Urothelium cell line (cell line): ENCODE data around the gene THRA.

Experiments used
- DNase-seq: peaks from one replicate; pipeline ENCODE4 v3.0.0; 2011; ENCODE audit warnings: low spot score, mixed read lengths
- FAIRE-seq: peaks from 2 replicates; lab custom pipeline; 2011; peaks lifted over from hg19 to GRCh38; lab: Jason Lieb, UNC

The THRA gene

DNA sequence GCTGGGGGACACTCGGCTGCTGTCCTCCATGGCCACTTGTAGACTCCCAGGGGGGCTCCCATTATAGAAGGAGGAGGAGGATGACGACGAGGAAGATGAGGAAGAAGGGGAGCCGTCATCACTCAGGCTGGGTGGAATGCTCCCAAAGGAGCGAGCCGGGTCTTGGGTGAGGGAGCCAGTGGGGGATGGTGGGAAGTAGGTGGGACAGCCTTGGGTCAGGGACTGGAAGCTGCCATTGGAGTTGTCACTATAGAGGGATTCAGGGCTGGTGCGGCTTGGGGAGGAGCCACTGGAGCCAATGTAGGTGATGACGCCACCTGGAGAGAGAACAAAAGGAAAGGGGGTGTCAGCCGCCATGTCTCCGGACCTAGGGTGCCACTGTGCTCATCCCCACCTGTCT lies 34.3 kb downstream of the THRA start:
- DNase-seq (no peak), FAIRE-seq (no peak)

DNA sequence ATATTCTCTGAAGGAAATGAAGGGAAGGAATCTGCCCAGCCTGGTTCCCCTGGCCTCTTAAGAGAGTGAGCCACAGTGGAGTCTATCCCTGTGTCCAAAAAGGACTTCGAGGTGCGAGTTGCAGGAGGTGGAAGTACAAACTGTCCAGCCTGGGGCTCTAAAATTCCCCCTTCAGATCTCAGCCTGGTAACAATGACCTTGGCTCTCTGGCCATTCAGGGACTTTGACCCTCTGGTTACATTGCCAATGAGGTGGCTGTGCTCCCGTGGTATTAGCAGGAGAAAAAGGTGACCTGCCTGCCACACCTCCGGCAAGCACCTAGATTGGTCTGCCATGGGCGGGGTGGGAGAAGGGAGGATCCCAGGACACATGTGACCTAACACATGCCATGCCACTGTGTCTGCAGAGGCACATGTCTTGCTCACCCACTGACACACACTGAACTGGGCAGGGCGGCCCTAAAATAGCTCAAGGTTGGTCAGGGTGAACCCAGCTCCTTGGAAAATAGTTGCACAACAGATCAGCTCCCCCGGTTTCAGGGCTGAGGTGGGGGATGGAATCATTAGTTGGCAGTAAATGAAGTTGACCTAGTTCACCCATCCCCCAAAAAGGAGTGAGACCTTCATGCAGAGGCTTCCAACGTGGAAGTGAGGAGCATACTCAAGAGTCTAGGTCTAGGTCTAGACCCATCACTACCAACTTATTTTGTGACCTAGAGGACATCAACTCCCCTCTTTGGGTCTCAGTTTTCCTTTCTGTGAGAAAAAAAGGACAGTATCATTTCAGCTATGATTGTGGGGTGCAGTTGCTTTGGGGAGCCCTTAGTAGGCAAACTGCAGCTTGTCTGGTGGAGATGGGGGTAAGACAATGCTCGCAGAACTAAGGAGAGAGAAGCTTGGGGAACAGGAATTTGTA lies 35.4 kb downstream of the THRA start:
- no peak for FAIRE-seq
- no peak for DNase-seq

- peak; percentile 99 for DNase-seq
- peak; percentile 86 for FAIRE-seq
These were observed 36.3 kb downstream of the THRA start for GRCh38 chr17:40098846-40099618.

GRCh38 chr17:40099619-40100418 lies 37.1 kb downstream of the THRA start:
- DNase-seq (no peak), FAIRE-seq (no peak)

DNA sequence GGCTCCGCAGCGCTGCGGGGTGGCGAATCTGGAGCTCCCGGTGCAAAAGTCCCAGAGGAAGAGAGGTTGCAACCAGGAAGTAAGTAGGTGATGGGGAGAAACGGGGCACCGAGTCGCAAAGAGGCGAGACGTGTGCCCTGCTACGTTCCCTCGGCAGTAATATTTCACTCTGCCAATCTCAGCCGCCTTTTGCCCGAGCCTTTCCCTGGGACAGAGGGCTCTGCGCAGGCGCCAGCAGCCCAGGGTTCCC lies 37.6 kb downstream of the THRA start, which contains the start of gene NR1D1:
TSS of gene NR1D1 (minus strand) at position 171 of the 250 bp plus-strand sequence. CDS start 495 bp downstream, outside the sequence.
- DNase-seq (no peak), FAIRE-seq (no peak)

GRCh38 chr17:40100669-40101366 lies 38.1 kb downstream of the THRA start:
- DNase-seq = peak; percentile 98
- peak; percentile 77 for FAIRE-seq

DNA sequence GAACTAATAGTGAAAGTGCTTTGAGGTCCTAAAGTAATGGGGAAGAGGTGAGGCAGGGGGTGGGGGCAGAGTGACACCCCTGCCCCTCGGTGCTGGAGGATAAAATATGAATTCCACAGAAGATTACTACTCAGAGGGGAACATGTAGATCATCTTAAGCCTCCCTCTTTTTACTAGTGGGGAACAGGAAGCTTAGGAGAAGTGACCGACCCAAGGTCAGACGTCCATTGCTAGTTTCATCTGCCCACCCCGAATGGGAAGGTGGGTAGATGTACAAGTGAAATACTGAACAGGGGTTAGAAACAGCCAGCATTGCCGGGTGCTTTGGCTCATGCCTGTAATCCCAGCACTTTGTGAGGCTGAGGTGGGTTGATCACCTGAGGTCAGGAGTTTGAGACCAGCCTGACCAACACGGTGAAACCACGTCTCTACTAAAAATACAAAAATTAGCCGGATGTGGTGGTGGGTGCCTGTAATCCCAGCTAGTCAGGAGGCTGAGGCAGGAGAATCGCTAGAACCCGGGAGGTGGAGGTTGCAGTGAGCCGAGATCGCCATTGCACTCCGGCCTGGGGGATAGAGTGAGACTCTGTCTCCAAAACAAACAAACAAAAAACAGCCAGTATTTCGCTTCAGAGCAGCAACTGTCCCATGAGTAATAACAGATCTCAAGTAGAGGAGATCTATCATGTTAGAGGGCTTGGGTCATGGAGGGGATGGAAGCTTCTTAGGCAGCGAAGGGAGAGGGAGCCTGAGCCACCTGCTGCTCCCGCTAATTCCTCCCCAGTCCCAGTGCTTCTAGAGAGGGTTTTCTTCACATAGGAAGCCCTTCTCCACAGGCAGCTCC lies 38.8 kb downstream of the THRA start:
- no peak for DNase-seq

DNA sequence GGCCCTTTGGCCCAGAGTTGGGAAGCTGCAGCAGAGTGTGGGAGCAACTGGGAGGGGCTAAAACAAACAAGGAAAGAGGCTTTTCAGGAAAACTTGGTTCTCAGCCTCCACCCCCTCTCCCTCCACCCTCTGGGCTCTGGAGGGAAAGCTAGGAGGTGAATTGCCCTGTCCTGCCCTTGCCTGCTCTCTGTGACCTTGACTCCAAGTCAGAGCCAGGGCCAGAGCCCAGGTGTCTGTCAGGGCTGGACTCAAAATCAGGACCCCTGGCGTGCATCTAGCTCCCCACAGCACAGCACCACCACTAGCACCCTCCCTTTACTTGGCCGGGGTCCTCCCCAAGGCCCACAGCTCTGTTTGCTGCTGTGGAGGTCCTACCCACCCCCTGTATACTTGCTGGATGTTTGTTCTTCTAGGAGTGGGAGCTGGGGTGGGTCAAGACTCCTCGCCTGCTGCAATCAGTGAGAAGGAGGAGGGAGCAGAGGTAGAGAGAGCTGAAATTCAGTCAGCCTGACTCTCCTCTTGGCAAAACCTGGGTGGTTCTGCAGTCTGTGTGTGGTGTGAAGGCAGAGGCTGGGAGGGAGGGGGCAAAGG lies 40.4 kb downstream of the THRA start:
- FAIRE-seq (no peak), DNase-seq (no peak)

More for the DNA sequence above, 38.8 kb downstream of the THRA start:
- no peak for FAIRE-seq

DNA sequence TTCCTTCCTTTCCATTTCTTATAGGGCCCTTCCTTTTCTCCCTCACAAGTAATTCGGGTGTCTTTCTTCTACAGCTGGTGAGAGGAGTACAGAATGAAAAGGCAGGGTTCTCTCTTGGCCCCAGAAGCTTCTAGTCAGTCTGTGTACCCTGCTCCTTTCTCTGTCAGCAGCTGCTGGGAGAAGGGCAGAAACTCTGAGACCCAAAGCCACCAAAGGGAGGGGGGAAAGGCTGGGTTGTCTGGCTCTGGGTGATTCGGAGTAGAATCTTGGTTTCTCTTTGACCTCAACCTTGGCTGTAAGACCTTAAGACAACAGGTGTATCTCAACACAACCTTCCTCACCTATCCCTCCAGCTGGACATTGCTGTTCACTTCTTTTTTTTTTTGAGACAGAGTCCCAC lies 40.9 kb downstream of the THRA start:
- FAIRE-seq (no peak), DNase-seq (no peak)

GRCh38 chr17:40104594-40105486 lies 42.1 kb downstream of the THRA start:
- no peak for DNase-seq
- no peak for FAIRE-seq

DNA sequence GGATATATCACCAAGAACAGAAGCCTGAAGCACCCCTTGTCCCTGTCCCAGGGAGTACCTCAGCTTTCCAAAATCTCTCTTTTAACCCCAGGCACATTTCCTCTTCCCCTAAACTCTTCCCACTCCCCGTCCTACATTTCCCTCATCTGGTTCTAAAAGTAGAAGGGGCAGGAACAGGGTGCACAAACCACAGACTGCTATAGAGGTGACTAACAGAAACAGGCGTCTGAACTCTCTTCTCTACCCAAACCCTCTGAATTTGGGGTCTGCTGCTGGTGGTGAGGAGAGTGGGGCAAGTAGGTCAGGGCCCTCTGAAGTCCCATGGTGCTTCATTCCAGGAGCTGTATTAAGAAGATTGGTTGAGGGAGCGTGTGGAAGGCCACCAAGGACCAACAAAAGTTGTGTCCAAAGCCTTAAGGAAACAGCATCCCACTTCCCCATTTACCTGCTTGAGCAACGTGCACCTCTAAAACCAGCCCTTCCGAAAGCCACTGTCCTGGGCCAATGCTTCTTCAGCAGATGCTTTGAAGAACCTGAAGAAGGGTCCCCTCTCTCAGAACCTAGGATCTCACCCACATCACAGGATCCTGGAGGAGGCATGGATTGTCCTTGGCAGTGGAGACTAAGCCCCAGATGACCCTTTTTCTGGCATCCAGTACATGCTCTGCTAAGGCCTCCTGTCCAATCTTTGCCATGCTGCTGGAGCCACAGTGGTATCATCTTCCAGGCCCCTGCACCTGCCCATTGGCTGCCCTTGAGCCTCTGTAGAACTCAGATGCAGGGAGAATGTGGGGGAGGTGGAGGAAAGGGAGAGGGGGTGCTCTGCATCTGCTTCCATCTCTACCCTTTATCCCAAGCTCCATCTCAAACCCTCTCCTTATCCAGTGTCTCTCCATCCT lies 43.3 kb downstream of the THRA start:
- no peak for DNase-seq

GRCh38 chr17:40106760-40107521 lies 44.2 kb downstream of the THRA start:
- DNase-seq (no peak), FAIRE-seq (no peak)

More for the DNA sequence above, 43.3 kb downstream of the THRA start:
- no peak for FAIRE-seq

- DNase-seq = no peak
- no peak for FAIRE-seq
These were observed 44.9 kb downstream of the THRA start for GRCh38 chr17:40107522-40108174.

GRCh38 chr17:40108970-40109824 lies 46.4 kb downstream of the THRA start:
- DNase-seq = no peak
- FAIRE-seq = no peak
